Mesothelial cell of epicardium (in vitro differentiated cells): ENCODE results near the gene BTNL3. TPM values are rescaled to one million over a fixed set of nuclear protein-coding genes. Genes with fewer than 3 reads are reported as not detected.
"Not testable (repeated sequence)": the region's sequence is repeated elsewhere in the genome, so short reads cannot be mapped to it uniquely, and the experiment has no call there.

Source experiments
- DNase-seq, 2 experiments: peaks; one replicate each; pipeline ENCODE4 v3.0.0; 2021; ENCODE audit warnings: low spot score in 2 of 2; ENCODE audit not compliant: unreplicated experiment in 2 of 2
- H3K27ac Mint-ChIP-seq: 2 replicates; pipeline ENCODE4 v1.8.0; 2021; ENCODE audit warnings: mixed read lengths
- H3K27me3 Mint-ChIP-seq: 2 replicates; pipeline ENCODE4 v1.8.0; 2021; ENCODE audit warnings: low read depth, mixed read lengths
- H3K36me3 Mint-ChIP-seq: 2 replicates; pipeline ENCODE4 v1.8.0; 2021; ENCODE audit warnings: mixed read lengths
- H3K4me1 Mint-ChIP-seq: 2 replicates; pipeline ENCODE4 v1.8.0; 2021; ENCODE audit warnings: mixed read lengths
- H3K4me3 Mint-ChIP-seq: 2 replicates; pipeline ENCODE4 v1.8.0; 2021; ENCODE audit warnings: mild to moderate bottlenecking, moderate library complexity, mixed read lengths
- H3K9me3 Mint-ChIP-seq: 2 replicates; pipeline ENCODE4 v1.8.0; 2021; ENCODE audit warnings: mixed read lengths
- total RNA-seq: library from RNA; stranded (reverse); gene quantifications from 3 replicates; pipeline ENCODE4 v1.2.1, GENCODE V29; 2021
- TF ChIP-seq, protein P1 (sequence below): fragments of 200-600 bp; sonication (generic); IDR thresholded peaks from one replicate; pipeline ENCODE4 v1.5.0; 2021; ENCODE audit warnings: antibody characterized with exemption; ENCODE audit not compliant: unreplicated experiment

BTNL3 gene
- total RNA-seq, 1 donor from 2014 or later, result not detected

DNA sequence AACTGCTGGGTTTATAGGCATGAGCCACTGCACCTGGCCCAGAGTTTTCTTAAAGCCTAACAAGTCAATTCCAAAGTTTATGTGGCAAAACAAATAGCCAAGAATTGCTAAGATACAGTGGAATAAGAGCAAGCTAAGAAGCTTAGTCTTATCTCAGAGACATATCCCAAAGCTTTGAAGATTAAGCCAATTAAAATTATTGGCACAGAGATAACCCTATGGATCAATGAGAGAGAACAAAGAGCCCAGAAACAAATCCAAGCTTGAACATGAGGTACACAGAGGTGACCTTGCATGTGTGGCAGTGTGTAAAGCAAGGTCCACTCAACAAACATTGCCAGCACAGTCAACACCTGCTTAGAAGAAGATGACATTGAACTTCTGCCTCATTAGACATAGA, 13.3 kb downstream of the BTNL3 start:
- Mint-ChIP-seq H3K36me3 (no peaks in the 10 kb centered on the region), H3K4me1 (no peaks in the 10 kb centered on the region), H3K27ac (no peak overlapping the region)

DNA sequence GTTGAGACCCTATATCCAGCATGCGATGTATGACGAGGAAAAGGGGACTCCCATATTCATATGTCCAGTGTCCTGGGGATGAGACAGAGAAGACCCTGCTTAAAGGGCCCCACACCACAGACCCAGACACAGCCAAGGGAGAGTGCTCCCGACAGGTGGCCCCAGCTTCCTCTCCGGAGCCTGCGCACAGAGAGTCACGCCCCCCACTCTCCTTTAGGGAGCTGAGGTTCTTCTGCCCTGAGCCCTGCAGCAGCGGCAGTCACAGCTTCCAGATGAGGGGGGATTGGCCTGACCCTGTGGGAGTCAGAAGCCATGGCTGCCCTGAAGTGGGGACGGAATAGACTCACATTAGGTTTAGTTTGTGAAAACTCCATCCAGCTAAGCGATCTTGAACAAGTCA, 17.1 kb downstream of the BTNL3 start:
- H3K27me3 Mint-ChIP-seq, result peaks cover 29% of the 10 kb centered on the region
- no peaks in the 10 kb centered on the region for H3K36me3 Mint-ChIP-seq
- no peak overlapping the region for H3K27ac Mint-ChIP-seq
- DNase-seq, result no peak
- H3K4me3 Mint-ChIP-seq, result no peak overlapping the region
- H3K9me3 Mint-ChIP-seq, result no peaks in the 10 kb centered on the region
- TF ChIP-seq, protein P1, sequence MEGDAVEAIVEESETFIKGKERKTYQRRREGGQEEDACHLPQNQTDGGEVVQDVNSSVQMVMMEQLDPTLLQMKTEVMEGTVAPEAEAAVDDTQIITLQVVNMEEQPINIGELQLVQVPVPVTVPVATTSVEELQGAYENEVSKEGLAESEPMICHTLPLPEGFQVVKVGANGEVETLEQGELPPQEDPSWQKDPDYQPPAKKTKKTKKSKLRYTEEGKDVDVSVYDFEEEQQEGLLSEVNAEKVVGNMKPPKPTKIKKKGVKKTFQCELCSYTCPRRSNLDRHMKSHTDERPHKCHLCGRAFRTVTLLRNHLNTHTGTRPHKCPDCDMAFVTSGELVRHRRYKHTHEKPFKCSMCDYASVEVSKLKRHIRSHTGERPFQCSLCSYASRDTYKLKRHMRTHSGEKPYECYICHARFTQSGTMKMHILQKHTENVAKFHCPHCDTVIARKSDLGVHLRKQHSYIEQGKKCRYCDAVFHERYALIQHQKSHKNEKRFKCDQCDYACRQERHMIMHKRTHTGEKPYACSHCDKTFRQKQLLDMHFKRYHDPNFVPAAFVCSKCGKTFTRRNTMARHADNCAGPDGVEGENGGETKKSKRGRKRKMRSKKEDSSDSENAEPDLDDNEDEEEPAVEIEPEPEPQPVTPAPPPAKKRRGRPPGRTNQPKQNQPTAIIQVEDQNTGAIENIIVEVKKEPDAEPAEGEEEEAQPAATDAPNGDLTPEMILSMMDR, result no peak
- no peaks in the 10 kb centered on the region for H3K4me1 Mint-ChIP-seq

More for the DNA sequence above, 13.3 kb downstream of the BTNL3 start:
- TF ChIP-seq, protein P1, result no peak
- no peak for DNase-seq
- no peaks in the 10 kb centered on the region for H3K9me3 Mint-ChIP-seq
- peaks cover 32% of the 10 kb centered on the region for H3K27me3 Mint-ChIP-seq
- H3K4me3 Mint-ChIP-seq, result no peak overlapping the region

DNA sequence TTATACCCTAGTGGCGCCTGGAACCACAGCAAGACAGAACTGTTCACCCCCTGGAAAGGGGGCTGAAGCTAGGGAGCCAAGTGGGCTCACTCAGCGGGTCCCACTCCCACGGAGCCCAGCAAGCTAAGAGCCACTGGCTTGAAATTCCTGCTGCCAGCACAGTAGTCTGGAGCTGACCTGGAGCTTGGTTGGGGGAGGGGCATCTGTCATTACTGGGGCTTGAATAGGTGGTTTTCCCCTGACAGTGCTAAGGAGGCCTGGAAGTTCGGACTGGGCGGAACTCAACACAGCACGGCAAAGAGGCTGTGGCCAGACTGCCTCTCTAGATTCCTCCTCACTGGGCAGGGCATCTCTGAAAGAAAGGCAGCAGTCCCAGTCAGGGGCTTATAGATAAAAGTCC, 19.5 kb downstream of the BTNL3 start:
- Mint-ChIP-seq H3K4me3 (no peak overlapping the region), H3K9me3 (peaks cover 4% of the 10 kb centered on the region), H3K36me3 (no peaks in the 10 kb centered on the region), H3K27me3 (peaks cover 29% of the 10 kb centered on the region), H3K27ac (no peak overlapping the region), H3K4me1 (no peaks in the 10 kb centered on the region)
- TF ChIP-seq, protein P1, result no peak
- no peak for DNase-seq

DNA sequence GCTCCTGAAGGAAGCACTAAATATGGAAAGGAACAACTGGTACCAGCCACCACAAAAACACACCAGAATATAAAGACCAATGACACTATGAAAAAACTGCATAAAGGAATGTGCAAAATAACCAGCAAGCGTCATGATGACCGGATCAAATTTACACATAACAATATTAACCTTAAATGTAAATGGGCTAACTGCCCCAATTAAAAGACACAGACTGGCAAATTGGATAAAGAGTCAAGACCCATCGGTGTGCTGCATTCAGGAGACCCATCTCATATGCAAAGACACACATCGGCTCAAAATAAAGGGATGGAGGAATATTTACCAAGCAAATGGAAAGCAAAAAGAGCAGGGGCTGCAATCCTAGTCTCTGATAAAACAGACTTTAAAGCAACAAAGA, 21.4 kb downstream of the BTNL3 start:
- not testable (repeated sequence) for DNase-seq

DNA sequence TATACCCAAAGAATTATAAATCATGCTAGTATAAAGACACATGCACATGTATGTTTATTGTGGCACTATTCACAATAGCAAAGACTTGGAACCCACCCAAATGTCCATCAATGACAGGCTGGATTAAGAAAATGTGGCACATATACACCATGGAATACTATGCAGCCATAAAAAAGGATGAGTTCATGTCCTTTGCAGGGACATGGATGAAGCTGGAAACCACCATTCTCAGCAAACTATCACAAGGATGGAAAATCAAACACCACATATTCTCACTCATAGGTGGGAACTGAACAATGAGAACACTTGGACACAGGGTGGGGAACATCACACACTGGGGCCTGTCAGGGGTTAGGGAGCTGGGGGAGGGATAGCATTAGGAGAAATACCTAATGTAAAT, 26.0 kb downstream of the BTNL3 start:
- H3K9me3 Mint-ChIP-seq, H3K4me3 Mint-ChIP-seq, H3K4me1 Mint-ChIP-seq, H3K27ac Mint-ChIP-seq, DNase-seq, H3K36me3 Mint-ChIP-seq: not testable (repeated sequence)
- peaks cover 24% of the 10 kb centered on the region for H3K27me3 Mint-ChIP-seq

More for the DNA sequence above, 21.4 kb downstream of the BTNL3 start:
- H3K9me3 Mint-ChIP-seq, H3K36me3 Mint-ChIP-seq, H3K4me1 Mint-ChIP-seq, H3K4me3 Mint-ChIP-seq, H3K27ac Mint-ChIP-seq: not testable (repeated sequence)
- H3K27me3 Mint-ChIP-seq, result peaks cover 23% of the 10 kb centered on the region

DNA sequence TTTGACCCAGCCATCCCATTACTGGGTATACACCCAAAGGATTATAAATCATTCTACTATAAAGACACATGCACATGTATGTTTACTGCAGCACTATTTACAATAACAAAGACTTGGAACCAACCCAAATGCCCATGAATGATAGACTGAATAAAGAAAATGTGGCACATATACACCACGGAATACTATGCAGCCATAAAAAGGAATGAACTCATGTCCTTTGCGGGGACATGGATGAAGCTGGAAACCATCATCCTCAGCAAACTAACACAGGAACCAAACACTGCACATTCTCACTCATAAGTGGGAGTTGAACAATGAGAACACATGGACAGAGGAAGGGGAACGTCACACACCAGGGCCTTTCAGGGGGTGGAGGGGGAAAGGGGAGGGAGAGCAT, 28.8 kb downstream of the BTNL3 start:
- H3K4me1 Mint-ChIP-seq, H3K4me3 Mint-ChIP-seq, H3K27ac Mint-ChIP-seq, H3K36me3 Mint-ChIP-seq, DNase-seq: not testable (repeated sequence)
- H3K9me3 Mint-ChIP-seq, result peaks cover 17% of the 10 kb centered on the region
- peaks cover 24% of the 10 kb centered on the region for H3K27me3 Mint-ChIP-seq

DNA sequence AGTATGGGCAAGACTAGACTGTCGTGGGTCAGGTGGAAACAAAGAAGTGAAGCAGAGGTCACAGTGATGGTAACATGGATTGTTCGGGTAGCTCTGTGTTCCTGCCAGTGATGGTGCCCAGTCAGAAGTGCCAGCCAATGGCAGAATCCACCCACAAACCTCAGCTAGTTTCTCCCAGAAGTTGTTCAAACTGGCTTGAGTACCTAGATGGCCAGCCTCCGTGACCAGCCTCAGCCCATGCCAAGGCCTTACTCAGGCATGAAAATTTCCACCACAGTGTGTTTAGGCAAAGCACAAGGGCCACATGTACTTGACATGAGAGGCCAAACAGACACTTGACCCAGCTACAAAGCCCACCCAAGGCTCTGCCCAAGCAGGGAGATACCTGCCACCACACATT, 32.0 kb downstream of the BTNL3 start:
- no peak overlapping the region for H3K27ac Mint-ChIP-seq
- H3K4me3 Mint-ChIP-seq, result no peak overlapping the region
- no peak for DNase-seq
- TF ChIP-seq, protein P1, result no peak
- no peaks in the 10 kb centered on the region for H3K4me1 Mint-ChIP-seq
- peaks cover 13% of the 10 kb centered on the region for H3K9me3 Mint-ChIP-seq
- H3K36me3 Mint-ChIP-seq, result no peaks in the 10 kb centered on the region
- H3K27me3 Mint-ChIP-seq, result peaks cover 38% of the 10 kb centered on the region
